ENCODE data around the gene NF1. TPM values are rescaled to one million over a fixed set of nuclear protein-coding genes. Genes with fewer than 3 reads are reported as not detected.
A peak's percentile ranks its signal among the peaks of the same experiment; 100 is the strongest.
"Not testable (repeated sequence)": the region's sequence is repeated elsewhere in the genome, so short reads cannot be mapped to it uniquely, and the experiment has no call there.

Gene NF1
- total RNA-seq, 2 experiments from 2014 or later: 18.1 to 21.7 TPM

- ChIA-PET CTCF (interaction anchor here (1.6 to 2.1 kb wide), 2 partner anchors 9 to 14 kb away, joined by 3 to 9 read pairs; no protein-coding TSS in a partner anchor), POLR2A (no interaction called here)
- Mint-ChIP-seq H3K27me3 (no peaks in the 10 kb centered on the region), H3K4me3 (no peak overlapping the region), H3K27ac (no peak overlapping the region), H3K36me3 (ENCODE audit: low read depth) (no peaks in the 10 kb centered on the region), H3K4me1 (peaks cover 5% of the 10 kb centered on the region), H3K9me3 (no peaks in the 10 kb centered on the region)
- DNase-seq: no peak
Measured at GRCh38 chr17:31062346-31062745, 32.4 kb upstream of the NF1 start.

GRCh38 chr17:31064707-31065106, 30.1 kb upstream of the NF1 start:
- Mint-ChIP-seq H3K27ac (no peak overlapping the region), H3K9me3 (no peaks in the 10 kb centered on the region), H3K36me3 (ENCODE audit: low read depth) (no peaks in the 10 kb centered on the region), H3K4me1 (peaks cover 5% of the 10 kb centered on the region), H3K27me3 (no peaks in the 10 kb centered on the region), H3K4me3 (no peak overlapping the region)
- DNase-seq: no peak
- POLR2A ChIA-PET: no interaction called here
- CTCF ChIA-PET: interaction anchor here (0.9 to 1.4 kb wide), 2 partner anchors 10 to 12 kb away, joined by 3 to 5 read pairs; no protein-coding TSS in a partner anchor

DNA sequence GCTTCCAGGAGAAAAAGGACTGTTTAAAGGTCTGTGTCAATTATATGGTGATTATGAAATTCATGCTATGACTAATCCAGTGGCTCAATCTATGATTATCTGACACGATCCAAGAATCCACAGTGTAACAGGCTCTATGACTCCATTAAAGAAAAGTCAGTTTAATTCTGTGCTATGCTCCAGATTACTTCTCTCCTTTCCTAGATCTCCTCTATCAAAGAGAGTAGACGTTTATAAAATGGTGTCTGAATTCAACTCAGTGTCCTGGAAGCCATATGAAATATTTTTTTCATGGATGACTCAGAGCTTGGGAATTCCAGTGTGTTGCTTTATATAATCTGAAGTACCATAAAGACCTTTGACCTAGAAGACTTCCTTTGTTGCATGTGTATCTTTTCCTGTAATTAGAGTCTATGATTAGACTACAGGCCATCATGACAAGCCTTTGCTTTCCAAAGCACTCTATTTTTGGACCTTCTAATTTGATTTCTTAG, 27.0 kb upstream of the NF1 start:
- no peaks in the 10 kb centered on the region for H3K4me1 Mint-ChIP-seq
- POLR2A ChIA-PET: no interaction called here
- no peak overlapping the region for H3K27ac Mint-ChIP-seq
- H3K27me3 Mint-ChIP-seq: no peaks in the 10 kb centered on the region
- no peaks in the 10 kb centered on the region for H3K36me3 Mint-ChIP-seq (ENCODE audit: low read depth)
- no peaks in the 10 kb centered on the region for H3K9me3 Mint-ChIP-seq
- no peak for DNase-seq
- H3K4me3 Mint-ChIP-seq: no peak overlapping the region
- CTCF ChIA-PET: interaction anchor here (0.6 to 1.6 kb wide), 4 partner anchors 10 to 305 kb away, joined by 3 to 5 read pairs (median 3); no protein-coding TSS in a partner anchor

- no peaks in the 10 kb centered on the region for H3K36me3 Mint-ChIP-seq (ENCODE audit: low read depth)
- H3K4me3 Mint-ChIP-seq: no peak overlapping the region
- ChIA-PET CTCF (interaction anchor here (0.9 to 1.6 kb wide), 3 partner anchors 20 to 305 kb away, joined by 3 to 5 read pairs (median 3); no protein-coding TSS in a partner anchor), POLR2A (no interaction called here)
- peaks cover 1% of the 10 kb centered on the region for H3K27me3 Mint-ChIP-seq
- H3K4me1 Mint-ChIP-seq: no peaks in the 10 kb centered on the region
- no peak overlapping the region for H3K27ac Mint-ChIP-seq
- H3K9me3 Mint-ChIP-seq: no peaks in the 10 kb centered on the region
- peak; percentile 62 for DNase-seq
Measured at GRCh38 chr17:31068291-31068690, 26.5 kb upstream of the NF1 start.

- ChIA-PET CTCF (interaction anchor here (0.6 kb wide), 1 partner anchor 37 kb away, joined by 3 read pairs; no protein-coding TSS in a partner anchor), POLR2A (no interaction called here)
- Mint-ChIP-seq H3K27me3 (peaks cover 4% of the 10 kb centered on the region), H3K36me3 (ENCODE audit: low read depth) (no peaks in the 10 kb centered on the region), H3K27ac (no peak overlapping the region), H3K9me3 (no peaks in the 10 kb centered on the region), H3K4me3 (no peak overlapping the region), H3K4me1 (no peaks in the 10 kb centered on the region)
- DNase-seq: no peak
Measured at GRCh38 chr17:31072186-31072585, 22.6 kb upstream of the NF1 start.

GRCh38 chr17:31073411-31073810, 21.4 kb upstream of the NF1 start:
- no peak for DNase-seq
- no peak overlapping the region for H3K4me3 Mint-ChIP-seq
- no peak overlapping the region for H3K27ac Mint-ChIP-seq
- peaks cover 4% of the 10 kb centered on the region for H3K27me3 Mint-ChIP-seq
- no peaks in the 10 kb centered on the region for H3K9me3 Mint-ChIP-seq
- H3K4me1 Mint-ChIP-seq: no peaks in the 10 kb centered on the region
- ChIA-PET CTCF (no interaction called here), POLR2A (no interaction called here)
- no peaks in the 10 kb centered on the region for H3K36me3 Mint-ChIP-seq (ENCODE audit: low read depth)

- Mint-ChIP-seq H3K36me3 (ENCODE audit: low read depth) (no peaks in the 10 kb centered on the region), H3K4me1 (no peaks in the 10 kb centered on the region), H3K27me3 (peaks cover 4% of the 10 kb centered on the region), H3K9me3 (no peaks in the 10 kb centered on the region), H3K27ac (no peak overlapping the region), H3K4me3 (no peak overlapping the region)
- POLR2A ChIA-PET: no interaction called here
- CTCF ChIA-PET: interaction anchor here (0.6 kb wide), 1 partner anchor 768 kb away, joined by 4 read pairs; no protein-coding TSS in a partner anchor
- DNase-seq: no peak
Measured at GRCh38 chr17:31074772-31075555, 19.8 kb upstream of the NF1 start.

GRCh38 chr17:31078290-31078689, 16.5 kb upstream of the NF1 start:
- ChIA-PET POLR2A (no interaction called here), CTCF (interaction anchor here (1.1 kb wide), 1 partner anchor 17 kb away, joined by 4 read pairs; no protein-coding TSS in a partner anchor)
- Mint-ChIP-seq H3K9me3 (no peaks in the 10 kb centered on the region), H3K27me3 (peaks cover 3% of the 10 kb centered on the region), H3K4me3 (no peak overlapping the region), H3K36me3 (ENCODE audit: low read depth) (no peaks in the 10 kb centered on the region), H3K4me1 (no peaks in the 10 kb centered on the region), H3K27ac (no peak overlapping the region)
- DNase-seq: no peak

DNA sequence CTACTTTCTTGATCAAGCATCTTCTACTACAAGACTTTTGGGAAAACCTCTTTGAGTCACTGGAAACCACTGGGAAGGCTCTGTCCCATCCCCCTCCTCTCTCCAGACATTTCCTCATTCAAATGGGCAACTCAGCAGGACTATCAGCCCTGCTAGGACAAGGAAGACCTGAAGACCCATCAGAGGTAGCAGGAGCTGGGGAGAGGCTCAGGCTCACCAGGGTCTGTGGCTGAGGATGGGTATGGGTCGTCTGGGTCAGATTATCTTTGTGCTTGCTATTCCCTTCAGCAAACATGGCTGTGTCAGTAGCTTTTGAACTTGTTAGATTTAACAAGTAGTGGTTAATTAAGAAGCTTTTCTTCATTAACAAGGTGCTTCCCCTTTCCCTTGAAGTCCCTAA, 15.0 kb upstream of the NF1 start:
- Mint-ChIP-seq H3K4me1 (no peaks in the 10 kb centered on the region), H3K27me3 (no peaks in the 10 kb centered on the region), H3K4me3 (no peak overlapping the region), H3K27ac (no peak overlapping the region), H3K36me3 (ENCODE audit: low read depth) (no peaks in the 10 kb centered on the region), H3K9me3 (no peaks in the 10 kb centered on the region)
- CTCF ChIA-PET: no interaction called here
- no peak for DNase-seq
- POLR2A ChIA-PET: no interaction called here

- no peak for DNase-seq
- Mint-ChIP-seq H3K4me1 (no peaks in the 10 kb centered on the region), H3K27me3 (no peaks in the 10 kb centered on the region), H3K4me3 (no peak overlapping the region), H3K27ac (no peak overlapping the region), H3K9me3 (no peaks in the 10 kb centered on the region), H3K36me3 (ENCODE audit: low read depth) (no peaks in the 10 kb centered on the region)
- ChIA-PET CTCF (interaction anchor here (0.6 kb wide), 1 partner anchor 94 kb away, joined by 3 read pairs; no protein-coding TSS in a partner anchor), POLR2A (no interaction called here)
Measured at GRCh38 chr17:31085563-31085962, 9.2 kb upstream of the NF1 start.

GRCh38 chr17:31089471-31089870, 5.3 kb upstream of the NF1 start:
- no peak for DNase-seq
- CTCF ChIA-PET: interaction anchor here (0.7 kb wide), 1 partner anchor 78 kb away, joined by 3 read pairs; no protein-coding TSS in a partner anchor
- Mint-ChIP-seq H3K27ac (no peak overlapping the region), H3K27me3 (no peaks in the 10 kb centered on the region), H3K9me3 (no peaks in the 10 kb centered on the region), H3K4me3 (no peak overlapping the region), H3K36me3 (ENCODE audit: low read depth) (no peaks in the 10 kb centered on the region), H3K4me1 (peaks cover 5% of the 10 kb centered on the region)
- POLR2A ChIA-PET: no interaction called here

GRCh38 chr17:31090650-31091049, 4.1 kb upstream of the NF1 start:
- H3K27ac Mint-ChIP-seq; H3K4me3 Mint-ChIP-seq; H3K9me3 Mint-ChIP-seq; H3K4me1 Mint-ChIP-seq; POLR2A ChIA-PET; H3K27me3 Mint-ChIP-seq; DNase-seq; H3K36me3 Mint-ChIP-seq (ENCODE audit: low read depth): not testable (repeated sequence)
- CTCF ChIA-PET: interaction anchor here (0.7 kb wide), 1 partner anchor 35 kb away, joined by 3 read pairs; no protein-coding TSS in a partner anchor

DNA sequence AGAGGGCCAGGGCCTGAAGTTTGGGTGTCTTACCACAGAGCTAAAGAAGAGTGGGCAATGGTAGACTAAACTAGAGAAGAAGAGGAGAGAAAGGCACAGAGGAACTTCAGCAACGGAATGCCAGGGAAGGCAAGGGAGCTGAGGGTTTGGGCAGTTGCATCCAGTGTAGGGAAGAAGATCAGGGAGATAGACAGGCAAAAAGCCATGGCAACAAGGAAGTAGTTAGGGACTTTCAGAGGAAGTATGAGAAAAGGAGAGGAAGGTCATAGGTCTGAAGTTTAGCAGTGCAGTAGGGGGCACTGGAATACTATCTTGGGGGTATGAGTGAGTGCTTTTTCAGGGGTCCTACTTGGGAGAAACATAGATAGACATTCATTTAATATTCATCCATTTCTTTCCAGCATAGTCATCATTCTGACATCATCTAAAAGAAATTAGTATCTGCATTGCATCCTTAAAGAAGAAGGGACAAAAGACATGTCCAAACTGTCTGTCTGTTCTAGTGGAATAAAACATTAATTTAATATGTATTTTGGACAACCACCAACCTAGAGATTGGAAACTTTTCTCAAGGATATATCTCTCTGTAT, 2.2 kb upstream of the NF1 start:
- H3K36me3 Mint-ChIP-seq (ENCODE audit: low read depth): no peaks in the 10 kb centered on the region
- CTCF ChIA-PET: no interaction called here

More for the DNA sequence above, 2.2 kb upstream of the NF1 start:
- no peak for DNase-seq
- Mint-ChIP-seq H3K4me3 (no peak overlapping the region), H3K4me1 (peaks cover 17% of the 10 kb centered on the region), H3K27ac (no peak overlapping the region), H3K27me3 (no peaks in the 10 kb centered on the region), H3K9me3 (no peaks in the 10 kb centered on the region)
- POLR2A ChIA-PET: no interaction called here

Measured in activated CD4-positive, alpha-beta T cell treated with anti-CD3 and anti-CD28 coated beads, Interleukin-2, amount 10 ng/mL, durations not matched to agents 7 days and 5 days (primary cell).